ENCODE results near the gene ADGRV1. TPM values are rescaled to one million over a fixed set of nuclear protein-coding genes. Genes with fewer than 3 reads are reported as not detected.
"Not testable (repeated sequence)": the region's sequence is repeated elsewhere in the genome, so short reads cannot be mapped to it uniquely, and the experiment has no call there.

ADGRV1 gene
- total RNA-seq, 5 donors from 2014 or later (not counting 1 experiment from before 2014, with no cell fraction given): 0.68 to 1.6 (median 1.2) TPM; not detected in 1

DNA sequence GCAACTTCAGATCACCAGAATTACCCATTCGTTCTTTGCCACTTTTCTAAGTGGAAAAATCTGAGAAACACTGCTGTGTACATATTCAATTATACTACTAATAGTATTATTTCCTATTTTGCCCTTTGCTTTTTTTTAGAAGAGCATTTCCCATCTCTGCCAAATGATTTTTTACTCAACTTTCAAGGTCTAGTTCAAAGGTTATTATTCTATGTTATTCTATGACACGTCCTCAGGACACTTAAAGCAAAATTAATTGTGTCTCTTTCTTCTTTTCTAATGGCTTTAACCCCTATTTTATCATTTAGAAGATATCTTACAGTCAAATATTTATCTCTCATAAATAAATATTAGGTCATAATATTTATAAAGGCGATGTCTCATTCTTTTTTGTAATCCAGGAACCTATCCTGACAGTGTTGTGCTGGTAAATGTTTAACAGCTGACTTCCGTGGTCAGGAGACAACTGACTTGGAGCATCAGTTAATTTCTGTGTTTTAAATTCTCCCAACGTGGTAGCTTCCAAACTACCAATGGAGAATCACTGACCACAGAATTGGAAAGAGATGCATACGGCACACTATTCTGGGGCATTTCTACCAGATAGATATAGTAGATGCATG, 449.3 kb downstream of the ADGRV1 start:
- Mint-ChIP-seq H3K36me3 (no peaks in the 10 kb centered on the region), H3K4me3 (no peak overlapping the region), H3K27me3 (peaks cover 7 to 8% of the 10 kb centered on the region in 2 donors), H3K27ac (no peak overlapping the region), H3K4me1 (no peaks in the 10 kb centered on the region), H3K9me3 (peaks cover 0 to under 1% (median 0%) of the 10 kb centered on the region in 3 donors)
- no peak overlapping the region for H3K27ac ChIP-seq (ENCODE audit: low read length)
- no peaks in the 10 kb centered on the region for H3K4me1 ChIP-seq (ENCODE audit: control insufficient read depth in 1 of 2, extremely low read depth in 1 of 2, insufficient read depth in 2 of 2, low read length in 2 of 2)
- H3K36me3 ChIP-seq (ENCODE audit: control insufficient read depth in 2 of 2, extremely low read depth in 1 of 2, insufficient read depth in 1 of 2, low read length in 1 of 2): no peaks in the 10 kb centered on the region
- ATAC-seq (replicated peaks in 1 of 4) (no peak), DNase-seq (no peak)
- WGBS (ENCODE audit: insufficient coverage): 100% methylated on average over 1 of the region's 6 CpGs
- H3K27me3 ChIP-seq (replicated peaks in 1 of 2; ENCODE audit: control insufficient read depth in 2 of 2, extremely low read depth in 1 of 2, insufficient read depth in 2 of 2, low read length in 1 of 2): no peaks in the 10 kb centered on the region
- ChIA-PET POLR2A (no interaction called here), CTCF (no interaction called here)
- no peaks in the 10 kb centered on the region for H3K9me3 ChIP-seq
- H3K4me3 ChIP-seq (ENCODE audit: control insufficient read depth in 1 of 2, extremely low read depth in 1 of 2, low read length in 1 of 2): no peak overlapping the region

DNA sequence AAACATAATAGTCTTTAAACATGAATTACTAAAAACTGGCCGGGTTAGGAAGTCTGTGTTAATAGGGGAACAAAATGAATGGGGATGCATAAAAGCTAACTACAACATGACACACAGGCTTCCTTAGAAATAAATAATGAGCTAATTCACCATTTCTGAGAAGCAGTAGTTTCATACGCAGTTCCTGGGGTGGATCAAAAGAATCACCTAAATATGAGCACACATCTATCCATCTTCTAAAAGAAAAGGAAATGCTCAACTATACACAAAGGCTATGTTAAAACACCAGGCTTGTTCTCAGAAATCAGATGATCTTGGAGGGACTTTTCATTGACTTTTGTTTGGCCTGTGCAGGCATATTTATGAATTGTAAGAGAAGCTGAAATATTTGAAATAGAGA, 451.5 kb downstream of the ADGRV1 start:
- H3K27me3 Mint-ChIP-seq: peaks cover 5 to 11% of the 10 kb centered on the region in 2 donors
- H3K36me3 Mint-ChIP-seq: no peaks in the 10 kb centered on the region
- Histone ChIP-seq H3K9me3 (no peaks in the 10 kb centered on the region), H3K27ac (ENCODE audit: low read length) (no peak overlapping the region), H3K36me3 (ENCODE audit: control insufficient read depth in 2 of 2, extremely low read depth in 1 of 2, insufficient read depth in 1 of 2, low read length in 1 of 2) (no peaks in the 10 kb centered on the region), H3K4me1 (ENCODE audit: control insufficient read depth in 1 of 2, extremely low read depth in 1 of 2, insufficient read depth in 2 of 2, low read length in 2 of 2) (no peaks in the 10 kb centered on the region), H3K27me3 (replicated peaks in 1 of 2; ENCODE audit: control insufficient read depth in 2 of 2, extremely low read depth in 1 of 2, insufficient read depth in 2 of 2, low read length in 1 of 2) (no peaks in the 10 kb centered on the region), H3K4me3 (ENCODE audit: control insufficient read depth in 1 of 2, extremely low read depth in 1 of 2, low read length in 1 of 2) (no peak overlapping the region)
- ChIA-PET CTCF (no interaction called here), POLR2A (interaction anchor here in 1 of 2 donors (0.6 kb wide), 1 partner anchor 10 kb away, joined by 3 read pairs; no protein-coding TSS in a partner anchor)
- WGBS (ENCODE audit: insufficient coverage): no CpG with 5 or more reads among the region's 2 CpGs
- peaks cover 0 to 10% (median 4%) of the 10 kb centered on the region in 3 donors for H3K9me3 Mint-ChIP-seq
- H3K4me1 Mint-ChIP-seq: no peaks in the 10 kb centered on the region
- DNase-seq (no peak), ATAC-seq (replicated peaks in 1 of 4) (no peak)
- no peak overlapping the region for H3K4me3 Mint-ChIP-seq
- no peak overlapping the region for H3K27ac Mint-ChIP-seq

DNA sequence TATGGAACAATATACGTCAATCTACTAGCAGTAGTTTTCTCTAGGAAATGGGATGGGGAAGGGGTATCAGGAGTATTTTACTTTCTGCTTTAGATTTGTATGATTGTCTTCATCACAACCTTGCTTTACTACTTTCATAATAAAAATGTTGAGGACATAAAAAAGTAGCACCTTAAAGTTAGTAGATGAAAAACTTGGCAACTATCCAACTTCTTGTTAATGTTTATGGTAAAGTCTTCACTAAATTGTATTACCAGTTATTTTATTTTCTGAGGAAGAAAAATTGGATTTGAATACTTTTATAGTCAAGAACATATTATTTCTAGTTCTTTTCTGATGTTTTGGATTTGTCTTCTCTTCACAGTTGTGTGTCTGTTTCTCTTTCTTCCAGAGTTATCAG, 452.4 kb downstream of the ADGRV1 start:
- WGBS (ENCODE audit: insufficient coverage): no CpG with 5 or more reads among the region's 1 CpG
- Histone ChIP-seq H3K4me1 (ENCODE audit: control insufficient read depth in 1 of 2, extremely low read depth in 1 of 2, insufficient read depth in 2 of 2, low read length in 2 of 2) (no peaks in the 10 kb centered on the region), H3K36me3 (ENCODE audit: control insufficient read depth in 2 of 2, extremely low read depth in 1 of 2, insufficient read depth in 1 of 2, low read length in 1 of 2) (no peaks in the 10 kb centered on the region), H3K27ac (ENCODE audit: low read length) (no peak overlapping the region), H3K27me3 (replicated peaks in 1 of 2; ENCODE audit: control insufficient read depth in 2 of 2, extremely low read depth in 1 of 2, insufficient read depth in 2 of 2, low read length in 1 of 2) (no peaks in the 10 kb centered on the region), H3K4me3 (ENCODE audit: control insufficient read depth in 1 of 2, extremely low read depth in 1 of 2, low read length in 1 of 2) (no peak overlapping the region), H3K9me3 (no peaks in the 10 kb centered on the region)
- Mint-ChIP-seq H3K4me1 (no peaks in the 10 kb centered on the region), H3K9me3 (peaks cover 3 to 12% (median 6%) of the 10 kb centered on the region in 3 donors), H3K27me3 (peaks cover 7 to 11% of the 10 kb centered on the region in 2 donors), H3K27ac (no peak overlapping the region), H3K4me3 (no peak overlapping the region), H3K36me3 (no peaks in the 10 kb centered on the region)
- ATAC-seq (replicated peaks in 1 of 4) (no peak), DNase-seq (no peak)
- ChIA-PET POLR2A (no interaction called here), CTCF (interaction anchor here in 1 of 2 donors (0.8 kb wide), 1 partner anchor 261 kb away, joined by 3 read pairs; no protein-coding TSS in a partner anchor)

DNA sequence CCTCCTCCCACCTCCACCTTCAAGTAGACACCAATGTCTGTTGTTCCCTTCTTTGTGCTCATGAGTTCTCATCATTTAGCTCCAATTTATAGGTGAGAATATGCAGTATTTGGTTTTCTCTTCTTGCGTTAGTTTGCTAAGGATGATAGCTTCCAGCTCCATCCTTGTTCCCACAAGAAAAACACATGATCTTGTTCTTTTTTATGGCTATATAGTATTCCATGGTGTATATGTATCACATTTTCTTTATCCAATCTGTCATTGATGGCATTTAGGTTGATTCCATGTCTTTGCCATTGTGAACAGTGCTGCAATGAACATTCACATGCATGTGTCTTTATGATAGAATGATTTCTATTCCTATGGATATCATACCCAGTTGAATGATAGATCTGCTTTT, 454.3 kb downstream of the ADGRV1 start:
- H3K36me3 ChIP-seq (ENCODE audit: control insufficient read depth in 2 of 2, extremely low read depth in 1 of 2, insufficient read depth in 1 of 2, low read length in 1 of 2); H3K27ac Mint-ChIP-seq; H3K27me3 ChIP-seq (replicated peaks in 1 of 2; ENCODE audit: control insufficient read depth in 2 of 2, extremely low read depth in 1 of 2, insufficient read depth in 2 of 2, low read length in 1 of 2); CTCF ChIA-PET; H3K4me1 Mint-ChIP-seq; H3K27ac ChIP-seq (ENCODE audit: low read length); H3K9me3 ChIP-seq; H3K36me3 Mint-ChIP-seq; H3K4me1 ChIP-seq (ENCODE audit: control insufficient read depth in 1 of 2, extremely low read depth in 1 of 2, insufficient read depth in 2 of 2, low read length in 2 of 2); H3K4me3 Mint-ChIP-seq; POLR2A ChIA-PET; ATAC-seq (replicated peaks in 1 of 4); H3K4me3 ChIP-seq (ENCODE audit: control insufficient read depth in 1 of 2, extremely low read depth in 1 of 2, low read length in 1 of 2); DNase-seq: not testable (repeated sequence)
- no CpG with 5 or more reads among the region's 1 CpG for WGBS (ENCODE audit: insufficient coverage)
- Mint-ChIP-seq H3K27me3 (peaks cover 10 to 22% of the 10 kb centered on the region in 2 donors), H3K9me3 (peaks cover 3 to 12% (median 6%) of the 10 kb centered on the region in 3 donors)

DNA sequence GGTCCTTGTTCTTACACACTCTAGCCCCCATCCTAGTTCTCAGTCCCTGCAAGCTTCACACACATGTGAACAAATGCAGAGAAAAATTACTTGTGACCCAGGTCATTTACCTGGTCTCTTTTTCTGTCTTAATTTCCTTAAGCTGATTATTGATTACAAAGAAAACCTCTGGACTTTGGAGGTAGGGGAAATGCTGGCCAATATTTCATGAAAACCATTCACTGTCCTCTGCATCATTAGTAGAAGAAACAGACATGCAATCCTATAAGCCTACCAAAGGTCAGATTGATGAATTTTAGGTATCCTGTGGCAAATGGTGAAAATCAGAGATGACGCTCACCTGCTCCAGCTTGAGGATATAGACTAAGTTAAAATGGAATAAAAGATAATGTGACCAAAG, 457.7 kb downstream of the ADGRV1 start:
- H3K27ac ChIP-seq (ENCODE audit: low read length): no peak overlapping the region
- no peak overlapping the region for H3K4me3 Mint-ChIP-seq
- no peaks in the 10 kb centered on the region for H3K27me3 ChIP-seq (replicated peaks in 1 of 2; ENCODE audit: control insufficient read depth in 2 of 2, extremely low read depth in 1 of 2, insufficient read depth in 2 of 2, low read length in 1 of 2)
- ChIA-PET POLR2A (interaction anchor here in 1 of 2 donors (0.5 kb wide), 1 partner anchor 609 kb away, joined by 6 read pairs; no protein-coding TSS in a partner anchor), CTCF (no interaction called here)
- no peaks in the 10 kb centered on the region for H3K9me3 ChIP-seq
- peaks cover 17 to 28% of the 10 kb centered on the region in 2 donors for H3K27me3 Mint-ChIP-seq
- DNase-seq: no peak
- H3K36me3 Mint-ChIP-seq: no peaks in the 10 kb centered on the region
- H3K27ac Mint-ChIP-seq: no peak overlapping the region
- no peaks in the 10 kb centered on the region for H3K4me1 Mint-ChIP-seq
- no peak for ATAC-seq (replicated peaks in 1 of 4)
- no peaks in the 10 kb centered on the region for H3K4me1 ChIP-seq (ENCODE audit: control insufficient read depth in 1 of 2, extremely low read depth in 1 of 2, insufficient read depth in 2 of 2, low read length in 2 of 2)
- peaks cover 3 to 12% (median 6%) of the 10 kb centered on the region in 3 donors for H3K9me3 Mint-ChIP-seq
- H3K36me3 ChIP-seq (ENCODE audit: control insufficient read depth in 2 of 2, extremely low read depth in 1 of 2, insufficient read depth in 1 of 2, low read length in 1 of 2): no peaks in the 10 kb centered on the region
- H3K4me3 ChIP-seq (ENCODE audit: control insufficient read depth in 1 of 2, extremely low read depth in 1 of 2, low read length in 1 of 2): no peak overlapping the region
- no CpG with 5 or more reads among the region's 1 CpG for WGBS (ENCODE audit: insufficient coverage)

DNA sequence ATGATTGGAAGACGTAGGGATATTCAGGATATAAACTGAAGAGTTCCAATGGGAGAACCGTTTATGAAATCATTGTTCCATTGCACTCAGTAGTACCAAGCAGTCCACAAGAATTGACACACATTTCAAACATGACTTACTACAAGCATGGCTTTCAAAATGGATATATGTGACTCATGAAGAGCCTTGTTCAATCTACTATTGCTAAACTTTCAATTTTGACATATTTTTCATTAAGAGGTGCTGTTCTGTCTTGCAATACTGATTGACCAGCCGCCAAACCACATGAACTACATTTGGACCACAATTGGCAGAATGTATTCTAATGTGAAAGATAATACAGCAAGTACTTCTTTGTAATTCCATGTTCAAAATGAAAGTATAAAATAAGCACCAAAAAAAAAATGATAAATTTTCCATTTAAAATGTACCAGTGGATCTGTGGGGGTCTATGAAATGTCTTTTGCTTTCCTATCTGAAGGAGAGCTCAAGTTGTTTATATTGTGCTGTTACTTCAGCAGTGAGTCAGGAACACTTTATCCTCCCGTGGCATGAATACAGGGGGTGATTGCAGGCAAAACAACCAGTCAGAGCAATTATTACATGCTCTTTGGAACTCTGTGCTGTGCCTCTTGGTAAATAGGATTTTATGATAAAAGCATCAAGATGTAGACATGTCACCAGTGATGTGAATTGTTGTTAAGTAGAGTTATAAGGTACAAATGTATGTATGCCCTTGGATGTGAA, 458.5 kb downstream of the ADGRV1 start:
- peaks cover 17 to 28% of the 10 kb centered on the region in 2 donors for H3K27me3 Mint-ChIP-seq
- no peak for DNase-seq
- no peak overlapping the region for H3K27ac Mint-ChIP-seq
- H3K9me3 ChIP-seq: no peaks in the 10 kb centered on the region
- POLR2A ChIA-PET: no interaction called here
- no peak for ATAC-seq (replicated peaks in 1 of 4)
- H3K27me3 ChIP-seq (replicated peaks in 1 of 2; ENCODE audit: control insufficient read depth in 2 of 2, extremely low read depth in 1 of 2, insufficient read depth in 2 of 2, low read length in 1 of 2): no peaks in the 10 kb centered on the region
- no peak overlapping the region for H3K4me3 Mint-ChIP-seq
- peaks cover 3 to 12% (median 6%) of the 10 kb centered on the region in 3 donors for H3K9me3 Mint-ChIP-seq
- H3K4me3 ChIP-seq (ENCODE audit: control insufficient read depth in 1 of 2, extremely low read depth in 1 of 2, low read length in 1 of 2): no peak overlapping the region
- CTCF ChIA-PET: no interaction called here
- no peaks in the 10 kb centered on the region for H3K36me3 Mint-ChIP-seq
- H3K4me1 ChIP-seq (ENCODE audit: control insufficient read depth in 1 of 2, extremely low read depth in 1 of 2, insufficient read depth in 2 of 2, low read length in 2 of 2): no peaks in the 10 kb centered on the region
- H3K4me1 Mint-ChIP-seq: no peaks in the 10 kb centered on the region
- no peaks in the 10 kb centered on the region for H3K36me3 ChIP-seq (ENCODE audit: control insufficient read depth in 2 of 2, extremely low read depth in 1 of 2, insufficient read depth in 1 of 2, low read length in 1 of 2)
- no peak overlapping the region for H3K27ac ChIP-seq (ENCODE audit: low read length)
- WGBS (ENCODE audit: insufficient coverage): 50% methylated on average over 1 of the region's 4 CpGs
